Heart right ventricle (tissue), 16 donors: ENCODE results near the gene SND1. TPM values are rescaled to one million over a fixed set of nuclear protein-coding genes. Genes with fewer than 3 reads are reported as not detected.

ENCODE experiments used
- ATAC-seq, 8 donors: fragments of 200-7000 bp; cut with Tn5 transposase; one replicate each; pipeline ENCODE4 v1.9.1; 2020; ENCODE audit warnings: mild to moderate bottlenecking in 8 of 8, moderate library complexity in 8 of 8, moderate number of reproducible peaks in 1 of 8
- DNase-seq, 2 donors: peaks; one replicate each; pipeline ENCODE4 v3.0.0-alpha.2; 2020
- H3K27ac ChIP-seq, 10 donors: fragments of 200-600 bp; sonication (generic) in 2 of 10; one replicate each; pipeline versions ENCODE4 v1.5.0 to v1.8.0; 2020 to 2022; ENCODE audit warnings: mild to moderate bottlenecking in 3 of 10
- H3K27me3 ChIP-seq, 7 donors: fragments of 200-600 bp; one replicate each; pipeline ENCODE4 v1.8.0; 2021 to 2022; ENCODE audit warnings: mild to moderate bottlenecking in 2 of 7
- H3K36me3 ChIP-seq, 9 donors: fragments of 200-600 bp; sonication (generic) in 1 of 9; one replicate each; pipeline versions ENCODE4 v1.5.0 to v1.8.0; 2020 to 2022; ENCODE audit warnings: mild to moderate bottlenecking in 2 of 9
- H3K4me1 ChIP-seq, 9 donors: fragments of 200-600 bp; sonication (generic) in 1 of 9; one replicate each; pipeline versions ENCODE4 v1.5.0 to v1.8.0; 2020 to 2022; ENCODE audit warnings: mild to moderate bottlenecking in 4 of 9
- H3K4me3 ChIP-seq, 10 donors: fragments of 200-600 bp; sonication (generic) in 2 of 10; one replicate each; pipeline versions ENCODE4 v1.5.0 to v1.8.0; 2020 to 2022; ENCODE audit warnings: mild to moderate bottlenecking in 7 of 10, moderate library complexity in 2 of 10
- H3K9me3 ChIP-seq, 11 donors: fragments of 200-600 bp in 10 of 11; sonication (generic) in 2 of 11; one replicate each; pipeline versions ENCODE4 v1.5.0 to v1.8.0; 2013 to 2022; ENCODE audit warnings: mild to moderate bottlenecking in 2 of 11, control low read depth in 1 of 11, moderate library complexity in 1 of 11
- CTCF ChIP-seq, 9 donors: fragments of 200-600 bp; sonication (generic) in 2 of 9; IDR thresholded peaks; one replicate each; pipeline versions ENCODE4 v1.5.0 to v1.8.0; 2021 to 2022; ENCODE audit warnings: antibody characterized with exemption in 9 of 9, mild to moderate bottlenecking in 5 of 9, moderate library complexity in 1 of 9
- WGBS, 2 donors: extraction: QIAGEN DNeasy Blood & Tissue Kit; methylation state at CpG; one replicate each; pipeline ENCODE4 v1.1.7; 2013; ENCODE audit warnings: inconsistent platforms in 1 of 2; 5-methylcytosine and 5-hydroxymethylcytosine counted together
- intact Hi-C, 10 donors: fragments of 100-400 bp; cut with DNase I; formaldehyde crosslinking; loops; one replicate each; pipeline versions ENCODE4 v1.11.1 to v1.14.2; 2022
- polyA plus RNA-seq, 2 donors: library from polyadenylated mRNA; stranded (reverse); fragments of 200-250 nt; gene quantifications; one replicate each; pipeline ENCODE4 v1.2.3, GENCODE V29; 2013
- total RNA-seq, 10 donors: library from RNA; stranded (reverse); fragmentation: NEBNext Ultra II Directional in 3 of 10; extraction: Animal tissue kit (Norgen Biotek cat#: 25700) in 3 of 10; gene quantifications; one replicate each; pipeline versions ENCODE4 v1.2.1 to v1.2.4, GENCODE V29; 2021 to 2023
- donor health status: Arrhythmogenic right ventricular cardiomyopathy.
- donor health status: ischemic (EF 13 %, LVEDD 7.1; RV severe dilation, severe dysfunction).
- donor health status: healthy with polysubstance abuse.
- donor health status: DM: no; HTN: yes; CAD: no.
- donor health status: DM: no; HTN: no; CAD: no.
- donor health status: ischemic (EF 25% LVEDD 6.9; RV normal size, moderate dysfunction).
- donor health status: ischemic (EF 25% LVEDD 5.7; RV mildly dilated, moderate dysfunction).
- donor health status: healthy.
- donor health status: DM: yes; HTN: yes; CAD: no.
- donor health status: Ischemic cardiomyopathy.
- donor health status: ischemic (EF 35%, LVEDD 5.7; RV mildly dilated, moderate dysfunction).
- donor health status: nonischemic (EF 11% LVEDD 7.7; RV severe dilation, severe dysfunction).
- donor health status: DM: yes; HTN: yes; CAD: no.
- donor health status: PGD.
- donor health status: ischemic (EF 29% LVEDD 5.4; RV normal size, mild dysfunction).
- donor health status: nonischemic (EF 23%, LVEDD 6.1; RV moderate dilation, normal function).

The SND1 gene
- total and polyA plus RNA-seq, 12 donors = 39.9 to 107 (median 80.8) TPM

DNA sequence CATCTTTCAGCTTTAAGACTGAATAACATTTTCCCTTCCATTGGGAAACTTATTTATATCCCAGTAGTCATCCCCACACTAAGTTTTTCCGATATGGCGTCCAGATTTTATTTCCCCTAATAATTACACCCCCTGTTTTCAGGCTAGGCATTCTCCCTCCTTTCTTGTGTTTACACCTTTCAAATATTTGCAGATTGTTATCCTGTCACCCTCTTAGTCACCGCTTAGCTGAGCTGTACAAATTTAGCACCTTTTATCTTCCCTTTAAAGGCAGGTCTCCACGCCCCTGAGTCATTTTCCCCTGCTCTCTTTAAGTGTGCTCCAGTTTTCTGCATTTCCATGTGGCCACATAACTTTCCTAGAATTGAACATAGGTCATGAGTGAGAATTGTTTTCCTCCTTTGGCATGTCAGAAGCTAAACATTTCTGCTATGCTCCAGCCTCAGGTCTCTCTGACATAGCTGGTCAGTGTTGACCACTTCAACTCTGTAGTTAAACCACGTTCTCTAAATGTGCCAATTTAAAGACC lies 331.9 kb downstream of the SND1 start:
- Histone ChIP-seq H3K27me3 (no peaks in the 10 kb centered on the region), H3K4me1 (peaks cover 0 to 36% (median 20%) of the 10 kb centered on the region in 9 donors), H3K9me3 (peaks cover 0 to 6% (median 4%) of the 10 kb centered on the region in 11 donors), H3K27ac (peak overlapping the region in 3 of 10 donors; percentile 2 to 10 (median 3)), H3K36me3 (peaks cover 0 to 4% (median 0%) of the 10 kb centered on the region in 9 donors), H3K4me3 (no peak overlapping the region)
- ATAC-seq (peak in 5 of 8 donors; percentile 26 to 50 (median 45)), DNase-seq (no peak)
- TF ChIP-seq CTCF (IDR thresholded peaks at IDR 0.05) = no peak
- intact Hi-C loops = no loop called here
- 73 to 77% methylated on average over 5 of the region's 5 CpGs for WGBS, 2 donors

- no peak for TF ChIP-seq CTCF (IDR thresholded peaks at IDR 0.05)
- WGBS, 2 donors = 41 to 50% methylated on average over 4 of the region's 4 CpGs
Measured at GRCh38 chr7:127986581-127987521, 334.9 kb downstream of the SND1 start.

GRCh38 chr7:127988751-127989150 lies 336.8 kb downstream of the SND1 start:
- Histone ChIP-seq H3K27me3 (no peaks in the 10 kb centered on the region), H3K36me3 (peaks cover 0 to 35% (median 0%) of the 10 kb centered on the region in 9 donors), H3K27ac (no peak overlapping the region), H3K4me1 (peaks cover 0 to 37% (median 21%) of the 10 kb centered on the region in 9 donors), H3K9me3 (no peaks in the 10 kb centered on the region), H3K4me3 (no peak overlapping the region)
- DNase-seq (no peak), ATAC-seq (no peak)
- intact Hi-C loops = no loop called here
- WGBS, 2 donors = 62 to 67% methylated on average over 1 of the region's 1 CpG
- TF ChIP-seq CTCF (IDR thresholded peaks at IDR 0.05) = no peak

More at GRCh38 chr7:127986581-127987521, 334.9 kb downstream of the SND1 start:
- Histone ChIP-seq H3K27me3 (no peaks in the 10 kb centered on the region), H3K36me3 (peaks cover 0 to 16% (median 0%) of the 10 kb centered on the region in 9 donors), H3K4me3 (no peak overlapping the region), H3K4me1 (peaks cover 0 to 37% (median 20%) of the 10 kb centered on the region in 9 donors), H3K27ac (peak overlapping the region in 5 of 10 donors; percentile 2 to 54 (median 37)), H3K9me3 (no peaks in the 10 kb centered on the region)
- intact Hi-C loops = no loop called here
- DNase-seq (peak; percentile 24 to 29), ATAC-seq (peak; percentile 60 to 83 (median 72))

DNA sequence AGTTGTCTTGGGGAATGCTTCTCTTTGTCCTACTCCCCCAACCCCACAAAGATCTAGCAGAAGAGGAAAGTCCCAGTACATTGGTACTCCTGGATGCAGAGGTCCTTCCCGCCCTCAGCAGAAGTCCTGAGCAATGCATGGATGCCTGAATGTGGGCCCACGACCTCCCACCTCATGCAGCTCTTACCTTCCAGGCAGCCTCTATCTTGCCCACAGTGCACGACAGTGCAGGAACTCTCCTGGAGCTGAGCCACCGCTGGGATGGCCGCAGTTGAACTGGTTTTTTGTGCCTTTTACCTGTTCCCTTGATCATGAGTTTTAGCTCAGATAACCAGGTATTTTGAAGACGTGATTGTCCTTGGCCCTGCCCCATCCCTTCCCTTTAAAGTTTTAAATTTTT lies 341.3 kb downstream of the SND1 start:
- peaks cover 0 to 66% (median 0%) of the 10 kb centered on the region in 9 donors for H3K36me3 ChIP-seq
- no peaks in the 10 kb centered on the region for H3K27me3 ChIP-seq
- DNase-seq (no peak), ATAC-seq (no peak)
- peaks cover 13 to 51% (median 32%) of the 10 kb centered on the region in 9 donors for H3K4me1 ChIP-seq
- no peaks in the 10 kb centered on the region for H3K9me3 ChIP-seq
- WGBS, 2 donors = 92 to 94% methylated on average over 6 of the region's 6 CpGs
- TF ChIP-seq CTCF (IDR thresholded peaks at IDR 0.05) = no peak
- no peak overlapping the region for H3K27ac ChIP-seq
- no peak overlapping the region for H3K4me3 ChIP-seq
- intact Hi-C loops = no loop called here
